Dendritic cell treated with granulocyte-macrophage colony-stimulating factor and Interleukin-4, amounts not matched to agents 40 ng/mL and 50 ng/mL, for 4 days (primary cell): ENCODE measurements around the gene PELI1.
"Not testable (repeated sequence)": the region's sequence is repeated elsewhere in the genome, so short reads cannot be mapped to it uniquely, and the experiment has no call there.

Experiments used
- H3K27ac Mint-ChIP-seq: one replicate; pipeline ENCODE4 v1.8.0; 2022; ENCODE audit warnings: mild to moderate bottlenecking, mixed read lengths
- H3K27me3 Mint-ChIP-seq: one replicate; pipeline ENCODE4 v1.8.0; 2022; ENCODE audit warnings: mild to moderate bottlenecking, mixed read lengths
- H3K36me3 Mint-ChIP-seq: one replicate; pipeline ENCODE4 v1.8.0; 2022; ENCODE audit warnings: low read depth, mixed read lengths
- H3K4me1 Mint-ChIP-seq: one replicate; pipeline ENCODE4 v1.8.0; 2022; ENCODE audit warnings: low read depth, mixed read lengths
- H3K4me3 Mint-ChIP-seq: one replicate; pipeline ENCODE4 v1.8.0; 2022; ENCODE audit warnings: mild to moderate bottlenecking, moderate library complexity, mixed read lengths
- H3K9me3 Mint-ChIP-seq: one replicate; pipeline ENCODE4 v1.8.0; 2022; ENCODE audit warnings: mixed read lengths
- intact Hi-C: fragments of 100-400 bp; cut with micrococcal nuclease; formaldehyde crosslinking; loops from one replicate; pipeline ENCODE4 v1.15.0; 2022

PELI1 gene

GRCh38 chr2:64105670-64106461 lies 38.4 kb downstream of the PELI1 start:
- Mint-ChIP-seq H3K4me1 (peaks cover 28% of the 10 kb centered on the region), H3K36me3 (peaks cover 53% of the 10 kb centered on the region), H3K4me3 (no peak overlapping the region), H3K27ac (no peak overlapping the region), H3K9me3 (no peaks in the 10 kb centered on the region), H3K27me3 (no peaks in the 10 kb centered on the region)
- intact Hi-C loops: no loop called here

GRCh38 chr2:64104933-64105332 lies 39.3 kb downstream of the PELI1 start:
- Mint-ChIP-seq H3K9me3 (no peaks in the 10 kb centered on the region), H3K27me3 (no peaks in the 10 kb centered on the region), H3K36me3 (peaks cover 56% of the 10 kb centered on the region), H3K27ac (no peak overlapping the region), H3K4me1 (peaks cover 21% of the 10 kb centered on the region), H3K4me3 (no peak overlapping the region)
- intact Hi-C loops: no loop called here

- H3K27ac Mint-ChIP-seq, H3K9me3 Mint-ChIP-seq, H3K27me3 Mint-ChIP-seq, intact Hi-C loops, H3K4me3 Mint-ChIP-seq: not testable (repeated sequence)
- H3K4me1 Mint-ChIP-seq: peaks cover 14% of the 10 kb centered on the region
- H3K36me3 Mint-ChIP-seq: peaks cover 68% of the 10 kb centered on the region
Measured at GRCh38 chr2:64102736-64103135, 41.5 kb downstream of the PELI1 start.

- Mint-ChIP-seq H3K9me3 (no peaks in the 10 kb centered on the region), H3K36me3 (peaks cover 67% of the 10 kb centered on the region), H3K4me3 (no peak overlapping the region), H3K27me3 (no peaks in the 10 kb centered on the region), H3K4me1 (peaks cover 7% of the 10 kb centered on the region), H3K27ac (no peak overlapping the region)
- intact Hi-C loops: no loop called here
Measured at GRCh38 chr2:64101141-64101591, 43.1 kb downstream of the PELI1 start.

- H3K4me3 Mint-ChIP-seq, H3K27me3 Mint-ChIP-seq, H3K4me1 Mint-ChIP-seq, H3K9me3 Mint-ChIP-seq, H3K27ac Mint-ChIP-seq, intact Hi-C loops: not testable (repeated sequence)
- peaks cover 67% of the 10 kb centered on the region for H3K36me3 Mint-ChIP-seq
Measured at GRCh38 chr2:64100584-64100983, 43.6 kb downstream of the PELI1 start.

- Mint-ChIP-seq H3K36me3 (peaks cover 72% of the 10 kb centered on the region), H3K4me3 (no peak overlapping the region), H3K27ac (no peak overlapping the region), H3K4me1 (no peaks in the 10 kb centered on the region), H3K27me3 (no peaks in the 10 kb centered on the region), H3K9me3 (no peaks in the 10 kb centered on the region)
- intact Hi-C loops: no loop called here
Measured at GRCh38 chr2:64094663-64095382, 49.4 kb downstream of the PELI1 start.

- Mint-ChIP-seq H3K27ac (no peak overlapping the region), H3K4me3 (no peak overlapping the region), H3K27me3 (no peaks in the 10 kb centered on the region), H3K9me3 (no peaks in the 10 kb centered on the region), H3K36me3 (peaks cover 58% of the 10 kb centered on the region), H3K4me1 (no peaks in the 10 kb centered on the region)
- intact Hi-C loops: no loop called here
Measured at GRCh38 chr2:64093341-64093740, 50.9 kb downstream of the PELI1 start.

GRCh38 chr2:64092502-64092901 lies 51.7 kb downstream of the PELI1 start:
- Mint-ChIP-seq H3K36me3 (peaks cover 51% of the 10 kb centered on the region), H3K4me3 (no peak overlapping the region), H3K27ac (no peak overlapping the region), H3K4me1 (no peaks in the 10 kb centered on the region), H3K9me3 (no peaks in the 10 kb centered on the region), H3K27me3 (no peaks in the 10 kb centered on the region)
- intact Hi-C loops: no loop called here

- Mint-ChIP-seq H3K27me3 (no peaks in the 10 kb centered on the region), H3K4me3 (no peak overlapping the region), H3K36me3 (peaks cover 29% of the 10 kb centered on the region), H3K4me1 (no peaks in the 10 kb centered on the region), H3K9me3 (no peaks in the 10 kb centered on the region), H3K27ac (no peak overlapping the region)
- intact Hi-C loops: no loop called here
Measured at GRCh38 chr2:64090264-64090663, 54.0 kb downstream of the PELI1 start.

GRCh38 chr2:64086347-64087082 lies 57.7 kb downstream of the PELI1 start:
- H3K4me3 Mint-ChIP-seq: no peak overlapping the region
- no peak overlapping the region for H3K27ac Mint-ChIP-seq
- no peaks in the 10 kb centered on the region for H3K9me3 Mint-ChIP-seq
- intact Hi-C loops: no loop called here
- no peaks in the 10 kb centered on the region for H3K27me3 Mint-ChIP-seq
- peaks cover 7% of the 10 kb centered on the region for H3K4me1 Mint-ChIP-seq
- peaks cover 7% of the 10 kb centered on the region for H3K36me3 Mint-ChIP-seq

GRCh38 chr2:64085936-64086335 lies 58.3 kb downstream of the PELI1 start:
- Mint-ChIP-seq H3K4me3 (no peak overlapping the region), H3K27me3 (no peaks in the 10 kb centered on the region), H3K4me1 (peaks cover 12% of the 10 kb centered on the region), H3K9me3 (no peaks in the 10 kb centered on the region), H3K36me3 (peaks cover 2% of the 10 kb centered on the region), H3K27ac (no peak overlapping the region)
- intact Hi-C loops: no loop called here

- H3K9me3 Mint-ChIP-seq: no peaks in the 10 kb centered on the region
- no peak overlapping the region for H3K4me3 Mint-ChIP-seq
- H3K4me1 Mint-ChIP-seq: peaks cover 12% of the 10 kb centered on the region
- H3K36me3 Mint-ChIP-seq: no peaks in the 10 kb centered on the region
- intact Hi-C loops: no loop called here
- peaks cover 3% of the 10 kb centered on the region for H3K27me3 Mint-ChIP-seq
- no peak overlapping the region for H3K27ac Mint-ChIP-seq
Measured at GRCh38 chr2:64081046-64081445, 63.2 kb downstream of the PELI1 start.

GRCh38 chr2:64080179-64080578 lies 64.0 kb downstream of the PELI1 start:
- H3K27ac Mint-ChIP-seq: no peak overlapping the region
- no peaks in the 10 kb centered on the region for H3K9me3 Mint-ChIP-seq
- intact Hi-C loops: no loop called here
- H3K27me3 Mint-ChIP-seq: peaks cover 3% of the 10 kb centered on the region
- peaks cover 12% of the 10 kb centered on the region for H3K4me1 Mint-ChIP-seq
- H3K36me3 Mint-ChIP-seq: no peaks in the 10 kb centered on the region
- H3K4me3 Mint-ChIP-seq: no peak overlapping the region

- intact Hi-C loops, H3K4me3 Mint-ChIP-seq, H3K27me3 Mint-ChIP-seq, H3K9me3 Mint-ChIP-seq, H3K27ac Mint-ChIP-seq, H3K36me3 Mint-ChIP-seq: not testable (repeated sequence)
- peaks cover 12% of the 10 kb centered on the region for H3K4me1 Mint-ChIP-seq
Measured at GRCh38 chr2:64079688-64080087, 64.5 kb downstream of the PELI1 start.
